MM.1S (cell line): ENCODE measurements around the gene SEMA4D.

Source experiments
- CTCF ChIP-seq: fragments of 300-600 bp; sonication (generic); IDR thresholded peaks from 2 replicates; pipeline ENCODE4 v1.5.1; 2016; ENCODE audit warnings: antibody characterized with exemption, low read length, mixed read lengths
- EZH2 ChIP-seq: fragments of 300-600 bp; sonication (generic); optimal IDR thresholded peaks from 2 replicates; pipeline ENCODE3; 2017; ENCODE audit warnings: low read depth, mild to moderate bottlenecking, antibody characterized with exemption, low read length, mixed read lengths
- EZH2phosphoT487 ChIP-seq: fragments of 300-600 bp; sonication (generic); IDR thresholded peaks from 2 replicates; pipeline ENCODE4 v1.6.1; 2018; ENCODE audit warnings: antibody characterized with exemption, low read length

DNA sequence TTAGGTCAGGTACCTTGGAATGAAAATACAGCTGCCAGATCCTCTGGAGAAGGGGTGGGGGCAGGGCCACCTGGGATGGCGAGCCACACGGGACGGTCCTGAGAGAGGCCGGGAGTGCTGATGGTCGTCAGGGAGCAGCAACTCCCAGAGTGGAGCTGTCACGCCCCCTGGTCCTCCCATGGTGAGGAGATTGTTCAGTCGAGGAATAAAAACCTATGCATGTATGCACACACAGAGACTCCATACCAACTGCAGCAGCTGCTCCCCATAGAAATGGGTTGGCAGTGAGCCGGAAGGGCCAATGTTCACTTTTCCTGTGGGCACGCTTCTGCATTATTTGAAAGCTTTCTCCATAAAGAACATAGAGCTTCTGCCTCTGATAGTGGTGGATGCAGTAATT is 45.2 kb upstream of the SEMA4D start:
- no peak for TF ChIP-seq CTCF
- no peak for TF ChIP-seq EZH2
- TF ChIP-seq EZH2phosphoT487, result no peak
